Ammon's horn (tissue), 1 donor: ENCODE results near the gene ADAMTS15.

Experiments used
- DNase-seq: peaks from one replicate; pipeline ENCODE4 v3.0.0-alpha.2; 2016; ENCODE audit warnings: low spot score

ADAMTS15 gene, protein sequence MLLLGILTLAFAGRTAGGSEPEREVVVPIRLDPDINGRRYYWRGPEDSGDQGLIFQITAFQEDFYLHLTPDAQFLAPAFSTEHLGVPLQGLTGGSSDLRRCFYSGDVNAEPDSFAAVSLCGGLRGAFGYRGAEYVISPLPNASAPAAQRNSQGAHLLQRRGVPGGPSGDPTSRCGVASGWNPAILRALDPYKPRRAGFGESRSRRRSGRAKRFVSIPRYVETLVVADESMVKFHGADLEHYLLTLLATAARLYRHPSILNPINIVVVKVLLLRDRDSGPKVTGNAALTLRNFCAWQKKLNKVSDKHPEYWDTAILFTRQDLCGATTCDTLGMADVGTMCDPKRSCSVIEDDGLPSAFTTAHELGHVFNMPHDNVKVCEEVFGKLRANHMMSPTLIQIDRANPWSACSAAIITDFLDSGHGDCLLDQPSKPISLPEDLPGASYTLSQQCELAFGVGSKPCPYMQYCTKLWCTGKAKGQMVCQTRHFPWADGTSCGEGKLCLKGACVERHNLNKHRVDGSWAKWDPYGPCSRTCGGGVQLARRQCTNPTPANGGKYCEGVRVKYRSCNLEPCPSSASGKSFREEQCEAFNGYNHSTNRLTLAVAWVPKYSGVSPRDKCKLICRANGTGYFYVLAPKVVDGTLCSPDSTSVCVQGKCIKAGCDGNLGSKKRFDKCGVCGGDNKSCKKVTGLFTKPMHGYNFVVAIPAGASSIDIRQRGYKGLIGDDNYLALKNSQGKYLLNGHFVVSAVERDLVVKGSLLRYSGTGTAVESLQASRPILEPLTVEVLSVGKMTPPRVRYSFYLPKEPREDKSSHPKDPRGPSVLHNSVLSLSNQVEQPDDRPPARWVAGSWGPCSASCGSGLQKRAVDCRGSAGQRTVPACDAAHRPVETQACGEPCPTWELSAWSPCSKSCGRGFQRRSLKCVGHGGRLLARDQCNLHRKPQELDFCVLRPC

DNA sequence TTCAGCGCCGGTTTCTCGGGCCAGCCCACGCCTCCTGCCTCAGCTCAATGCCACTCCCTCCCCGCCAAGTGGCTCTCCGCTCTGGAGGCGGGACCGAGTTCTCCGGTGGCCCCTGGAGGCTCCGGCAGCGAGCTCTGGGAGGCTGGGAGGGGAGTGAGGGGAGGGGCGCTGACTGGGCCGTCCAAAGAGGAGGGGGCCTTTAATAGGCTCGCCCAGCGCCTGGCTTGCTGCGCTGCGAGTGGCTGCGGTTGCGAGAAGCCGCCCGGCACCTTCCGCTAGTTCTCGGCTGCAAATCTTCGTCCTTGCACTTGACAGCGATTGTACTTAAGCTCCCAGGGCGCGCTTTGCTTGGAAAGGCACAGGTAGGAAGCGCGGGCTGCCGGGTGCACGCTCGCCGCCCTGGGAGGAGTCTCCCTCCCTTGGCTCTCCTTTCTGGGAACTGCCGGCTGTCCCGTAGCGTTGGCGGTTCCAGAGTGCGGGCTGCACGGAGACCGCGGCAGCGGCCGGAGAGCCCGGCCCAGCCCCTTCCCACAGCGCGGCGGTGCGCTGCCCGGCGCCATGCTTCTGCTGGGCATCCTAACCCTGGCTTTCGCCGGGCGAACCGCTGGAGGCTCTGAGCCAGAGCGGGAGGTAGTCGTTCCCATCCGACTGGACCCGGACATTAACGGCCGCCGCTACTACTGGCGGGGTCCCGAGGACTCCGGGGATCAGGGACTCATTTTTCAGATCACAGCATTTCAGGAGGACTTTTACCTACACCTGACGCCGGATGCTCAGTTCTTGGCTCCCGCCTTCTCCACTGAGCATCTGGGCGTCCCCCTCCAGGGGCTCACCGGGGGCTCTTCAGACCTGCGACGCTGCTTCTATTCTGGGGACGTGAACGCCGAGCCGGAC, at the start of gene ADAMTS15:
ADAMTS15 (plus strand) TSS at position 230 of the 894 bp plus-strand sequence; CDS start at position 559, 329 bp downstream.
- peak; percentile 54 for DNase-seq

DNA sequence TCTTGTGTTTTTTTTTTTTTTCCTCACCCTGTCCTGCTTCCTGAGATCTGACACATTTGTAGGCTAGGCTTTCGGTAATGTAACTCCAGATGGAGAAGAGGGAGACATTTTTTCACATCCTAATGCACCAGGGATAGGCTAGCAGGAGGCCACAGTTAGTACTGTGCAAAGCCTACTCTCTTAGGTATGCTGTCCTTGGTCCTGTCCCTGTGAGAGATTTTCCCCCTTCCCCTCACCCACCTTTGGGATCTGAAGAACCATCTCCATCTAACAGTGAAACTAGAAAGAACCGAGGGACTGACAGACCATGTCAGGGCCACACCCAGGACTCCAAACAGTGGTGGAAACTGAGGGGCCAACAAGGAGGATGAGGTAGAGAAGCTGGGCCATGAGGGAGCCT, 49.2 kb upstream of the ADAMTS15 start:
- DNase-seq: no peak

DNA sequence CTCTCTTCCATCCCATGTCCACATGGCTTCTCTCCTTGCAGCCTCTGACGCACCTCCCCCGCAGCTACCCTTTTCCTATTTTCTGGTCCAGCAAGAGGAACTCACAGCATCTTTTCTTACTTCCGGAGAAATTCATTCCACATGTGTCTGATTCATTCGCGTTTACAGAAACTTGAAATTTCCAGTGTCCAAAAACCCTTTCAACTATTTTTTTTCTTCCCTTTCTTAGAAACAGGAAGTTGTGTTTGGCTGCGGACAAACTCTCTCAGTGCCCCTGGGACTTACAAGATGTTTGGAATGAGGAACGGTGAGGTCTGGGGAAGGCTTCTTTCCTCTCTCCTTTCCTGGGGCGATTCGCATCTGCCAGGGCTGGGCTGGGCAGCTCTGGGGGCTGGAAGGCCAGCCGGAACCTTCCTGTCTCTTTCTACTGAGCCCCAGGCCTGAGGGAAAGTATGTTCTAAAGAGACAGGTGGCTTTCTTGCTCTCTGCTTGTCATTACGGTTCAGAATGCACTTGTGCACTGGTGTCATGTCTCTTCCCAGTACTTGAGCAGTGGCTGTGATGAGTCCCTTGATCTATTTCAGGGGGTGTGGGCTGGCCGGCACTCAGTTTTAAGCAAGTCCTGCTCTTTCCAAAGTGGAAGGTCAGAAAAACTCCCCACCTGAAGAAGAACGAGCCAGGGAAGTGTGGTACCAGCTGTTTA, 47.5 kb upstream of the ADAMTS15 start:
- no peak for DNase-seq

DNA sequence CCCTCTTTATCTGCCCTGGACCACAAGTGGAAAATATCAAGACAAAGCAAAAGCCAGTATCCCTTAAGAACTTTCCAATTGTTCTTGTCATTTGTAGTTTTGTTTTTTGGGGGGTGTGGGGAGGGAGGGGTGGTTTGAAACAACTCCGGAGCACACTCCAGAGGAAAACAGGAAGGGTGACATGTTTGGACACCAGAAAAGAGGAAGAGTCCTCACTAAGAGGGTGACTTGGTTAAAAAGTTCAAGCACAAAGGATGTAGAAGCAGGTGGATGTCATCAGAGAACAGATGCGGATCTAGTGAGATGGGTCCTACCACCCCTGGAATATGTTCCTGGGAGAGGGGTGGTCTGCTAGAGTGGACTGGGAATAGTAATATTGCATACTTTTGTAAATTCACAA, 45.9 kb upstream of the ADAMTS15 start:
- DNase-seq: no peak

DNA sequence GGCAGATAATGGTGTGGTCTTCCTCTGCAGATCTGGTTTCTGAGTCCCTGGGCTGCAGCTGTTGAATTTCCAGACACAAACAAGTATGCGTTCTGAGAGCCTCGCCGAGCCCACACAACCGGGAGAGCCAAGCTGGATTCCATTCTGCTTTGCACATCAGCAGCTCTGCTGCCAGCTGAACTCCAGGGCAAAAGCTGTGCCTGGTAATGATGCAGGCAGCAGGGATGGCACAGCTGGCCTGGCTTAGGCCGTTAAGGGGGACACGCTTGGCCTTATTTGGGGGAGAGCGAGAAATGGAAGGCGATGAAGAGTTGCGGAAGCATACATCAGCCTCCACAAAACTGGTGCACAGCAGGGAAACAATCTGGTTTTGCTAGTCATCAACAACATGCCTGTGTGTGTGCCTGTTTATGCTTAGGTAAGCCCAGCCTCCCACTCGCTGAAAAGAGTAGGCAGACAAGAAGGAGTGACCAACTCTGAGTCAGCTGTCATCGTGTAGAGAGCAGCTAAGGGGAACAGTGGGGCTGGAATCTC, 45.1 kb upstream of the ADAMTS15 start:
- peak; percentile 76 for DNase-seq

DNA sequence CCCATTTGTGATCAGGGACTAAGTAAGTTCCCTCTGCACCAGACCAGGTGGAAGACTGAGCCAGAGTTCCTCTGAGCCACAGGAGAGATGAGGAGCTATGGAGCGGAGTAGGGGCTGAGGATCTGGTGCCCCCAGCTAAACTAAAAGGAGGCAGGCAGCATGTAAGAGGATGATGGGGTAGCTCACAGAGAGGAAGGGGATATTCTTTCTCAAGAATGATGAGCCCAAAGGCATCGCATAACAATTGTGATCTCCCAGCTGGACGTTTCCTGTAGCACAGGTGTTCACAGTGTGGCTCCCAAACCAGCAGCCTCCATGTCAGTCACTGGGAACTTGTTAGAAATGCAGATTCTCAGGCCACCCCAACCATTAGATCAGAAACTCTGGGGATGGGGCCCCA, 44.5 kb upstream of the ADAMTS15 start:
- DNase-seq: no peak

DNA sequence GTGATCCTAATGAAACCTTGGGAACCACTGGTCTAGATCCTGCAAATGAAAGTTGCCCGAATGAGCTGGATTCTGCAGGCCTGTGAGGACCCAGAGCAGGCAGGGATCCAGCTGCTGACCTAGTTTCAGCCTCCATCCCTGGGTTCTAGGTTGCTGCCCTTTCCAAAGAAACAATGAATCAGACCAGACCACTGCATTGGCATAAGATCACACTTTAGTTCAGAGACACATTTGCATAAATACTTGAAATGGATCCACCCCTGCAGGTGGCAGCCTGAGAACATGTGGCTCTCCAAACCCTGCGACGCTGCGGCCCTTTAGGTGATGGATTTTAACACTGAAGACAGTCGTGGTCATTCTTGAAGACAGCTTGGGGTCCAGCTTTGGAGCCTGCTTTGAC, 43.7 kb upstream of the ADAMTS15 start:
- no peak for DNase-seq

DNA sequence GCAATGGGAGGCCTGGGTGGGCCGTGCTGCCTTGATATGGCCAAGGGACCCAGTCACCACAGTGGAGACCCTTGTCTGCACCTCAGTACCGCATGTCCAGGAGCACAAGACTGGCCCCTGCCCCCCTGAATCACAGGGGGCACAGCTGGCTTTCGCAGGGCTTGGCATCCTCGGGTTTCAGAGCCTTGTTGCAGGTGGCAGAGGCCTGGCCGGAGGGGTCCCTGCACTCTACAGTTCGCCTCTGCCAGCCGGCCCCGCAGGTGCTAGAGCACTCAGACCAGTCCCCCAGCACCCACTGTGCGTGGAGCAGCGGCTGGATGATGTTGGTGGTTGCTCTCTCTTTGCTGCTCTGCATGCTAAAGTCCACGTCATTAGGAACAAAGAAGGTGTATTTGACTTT, 43.0 kb upstream of the ADAMTS15 start:
- DNase-seq: no peak

DNA sequence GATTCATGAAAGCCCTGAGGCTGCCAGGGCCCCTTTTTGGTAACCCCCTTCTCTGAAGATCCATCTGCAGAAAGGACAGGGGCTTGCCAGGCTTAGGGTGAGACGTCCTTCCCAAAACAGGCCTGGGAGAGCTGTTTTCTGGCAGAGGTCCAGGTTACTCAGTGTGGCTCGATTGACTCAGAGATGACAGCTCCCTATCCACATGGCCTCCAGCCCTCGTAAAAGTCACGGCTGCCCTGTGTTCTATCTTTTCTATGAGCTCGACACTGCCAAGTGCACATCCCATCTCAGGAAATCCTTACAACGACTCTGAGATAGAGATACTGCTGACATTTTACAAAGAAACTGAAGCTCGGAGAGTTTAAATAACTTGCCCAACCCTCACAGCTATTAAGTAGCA, 40.5 kb upstream of the ADAMTS15 start:
- DNase-seq: no peak

DNA sequence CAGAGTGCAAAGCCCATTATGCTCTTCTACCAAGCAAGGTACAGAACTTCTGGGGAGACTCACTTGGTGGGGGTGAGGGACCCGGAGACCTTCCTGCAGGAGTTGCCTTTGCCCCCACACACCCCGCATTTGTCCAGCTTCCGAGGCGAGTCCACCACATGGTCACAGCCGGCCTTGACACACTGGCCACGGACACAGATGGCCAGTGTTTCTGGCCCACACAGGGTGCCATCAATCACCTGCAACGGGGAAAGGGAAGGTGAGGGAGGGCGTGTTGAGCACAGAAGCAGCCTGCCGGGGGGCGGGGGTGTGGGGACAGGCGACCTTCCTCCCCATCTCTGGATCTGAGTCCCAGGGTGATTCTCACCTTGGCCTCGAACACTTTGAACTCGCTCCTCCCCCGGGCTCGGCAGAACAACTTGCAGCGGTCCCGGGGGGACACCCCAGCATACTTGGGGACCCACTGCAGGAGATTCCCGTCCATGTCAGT, 40.0 kb upstream of the ADAMTS15 start:
- DNase-seq: no peak

DNA sequence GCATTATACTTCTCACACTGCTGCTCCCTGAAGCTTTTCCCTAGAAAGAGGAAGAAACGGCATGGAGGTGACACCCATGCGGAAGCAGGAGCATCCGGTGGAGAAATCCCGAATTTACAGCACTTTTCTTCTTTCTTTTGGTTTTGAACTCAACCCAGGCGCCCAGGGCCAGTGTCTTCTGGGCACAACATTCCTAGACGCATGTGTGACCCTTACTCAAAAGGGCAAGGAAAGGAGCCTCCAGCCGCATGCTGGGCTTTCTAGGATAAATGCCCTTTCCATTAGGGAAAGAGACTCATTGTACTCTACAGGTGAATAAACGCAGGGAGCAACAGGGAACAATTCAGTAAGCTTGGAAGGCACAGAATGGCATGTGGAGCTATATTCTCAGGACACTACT, 39.5 kb upstream of the ADAMTS15 start:
- no peak for DNase-seq

DNA sequence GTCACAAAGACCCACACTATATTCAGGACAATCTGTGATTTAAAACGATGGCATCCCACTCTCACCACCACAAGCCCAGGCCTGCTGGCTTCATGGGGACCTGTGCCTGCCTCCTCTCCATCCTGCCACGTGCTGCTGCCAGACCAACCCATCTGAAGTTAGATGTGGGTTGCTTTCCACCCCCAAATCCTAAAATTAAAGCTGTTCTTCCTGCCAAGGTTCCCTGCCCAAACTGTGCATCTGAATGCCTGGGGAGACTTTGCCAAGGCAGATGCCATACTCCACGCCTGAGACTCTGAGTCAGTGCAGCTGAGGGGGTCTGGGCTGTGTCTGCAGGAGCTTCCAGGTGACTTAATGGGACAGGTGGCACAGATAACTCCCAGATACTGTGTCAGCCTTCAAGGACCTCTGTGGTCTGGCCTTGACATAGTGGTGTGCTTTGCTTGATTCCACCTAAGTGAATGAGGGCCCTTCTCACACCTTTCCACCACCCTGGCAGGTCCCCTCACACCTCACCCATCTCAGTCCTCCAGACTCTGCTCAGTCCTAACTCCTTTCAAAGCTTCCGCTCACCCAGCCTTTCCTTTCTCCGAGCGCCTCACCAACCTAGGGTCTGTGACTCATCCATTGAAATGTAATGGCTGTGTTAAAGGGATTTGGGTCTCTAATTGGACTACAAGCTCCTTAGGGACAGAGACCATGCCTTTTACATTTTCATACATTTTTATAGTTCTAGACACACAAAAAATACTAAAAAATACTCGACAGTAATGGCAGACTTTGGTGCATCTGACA, 38.7 kb upstream of the ADAMTS15 start:
- peak; percentile 57 for DNase-seq

DNA sequence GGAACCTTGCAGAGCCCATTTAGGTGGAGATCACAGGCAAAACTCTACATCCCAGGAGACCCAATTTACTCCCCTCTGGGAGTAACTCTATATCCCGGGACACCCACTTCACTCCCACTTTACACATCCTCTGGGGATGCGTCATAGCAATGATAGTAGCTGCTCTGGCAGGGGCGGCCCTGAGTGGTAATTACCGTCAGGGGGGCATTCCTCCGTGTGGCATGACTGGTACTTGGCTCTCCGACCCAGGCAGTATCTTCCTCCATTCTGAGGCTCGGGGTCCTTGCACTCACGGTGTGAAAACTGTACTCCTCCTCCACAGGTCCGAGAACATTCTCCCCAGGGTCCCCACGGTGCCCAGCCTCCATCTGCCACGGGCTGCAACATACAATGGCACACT, 37.2 kb upstream of the ADAMTS15 start:
- DNase-seq: no peak

DNA sequence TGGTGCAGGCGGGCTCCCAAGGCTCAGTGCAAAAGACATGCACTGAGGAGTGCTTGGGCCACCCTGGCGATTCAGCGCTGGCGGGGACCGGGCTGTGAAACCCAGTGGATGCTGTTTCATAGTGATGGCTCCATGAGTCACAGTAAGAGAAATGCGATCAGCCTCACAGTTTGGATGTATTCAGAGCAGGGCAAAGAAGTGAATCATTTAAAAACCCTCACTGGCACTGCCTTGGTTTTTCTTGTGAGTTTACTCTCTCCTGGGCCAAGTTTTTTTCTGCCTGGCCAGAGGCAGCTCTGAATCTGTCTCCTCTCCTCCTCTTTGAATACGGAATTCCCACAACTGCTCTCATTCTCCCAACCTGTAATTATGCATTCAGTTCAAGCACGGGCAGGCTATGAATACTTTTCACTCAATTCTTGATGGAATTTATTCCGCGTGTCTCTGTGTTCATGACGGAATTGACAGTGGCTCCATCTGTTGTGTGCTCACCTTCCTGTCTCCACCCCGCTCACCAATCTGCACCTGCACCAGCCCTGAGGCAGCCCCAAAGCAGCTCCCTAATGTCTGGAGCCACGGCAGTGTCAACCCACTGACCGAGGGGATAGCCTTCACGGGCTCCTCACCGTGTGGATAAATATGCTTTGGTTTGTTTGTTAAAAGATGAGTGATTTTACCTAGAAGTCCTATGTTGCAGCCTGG, 34.9 kb upstream of the ADAMTS15 start:
- peak; percentile 30 for DNase-seq

DNA sequence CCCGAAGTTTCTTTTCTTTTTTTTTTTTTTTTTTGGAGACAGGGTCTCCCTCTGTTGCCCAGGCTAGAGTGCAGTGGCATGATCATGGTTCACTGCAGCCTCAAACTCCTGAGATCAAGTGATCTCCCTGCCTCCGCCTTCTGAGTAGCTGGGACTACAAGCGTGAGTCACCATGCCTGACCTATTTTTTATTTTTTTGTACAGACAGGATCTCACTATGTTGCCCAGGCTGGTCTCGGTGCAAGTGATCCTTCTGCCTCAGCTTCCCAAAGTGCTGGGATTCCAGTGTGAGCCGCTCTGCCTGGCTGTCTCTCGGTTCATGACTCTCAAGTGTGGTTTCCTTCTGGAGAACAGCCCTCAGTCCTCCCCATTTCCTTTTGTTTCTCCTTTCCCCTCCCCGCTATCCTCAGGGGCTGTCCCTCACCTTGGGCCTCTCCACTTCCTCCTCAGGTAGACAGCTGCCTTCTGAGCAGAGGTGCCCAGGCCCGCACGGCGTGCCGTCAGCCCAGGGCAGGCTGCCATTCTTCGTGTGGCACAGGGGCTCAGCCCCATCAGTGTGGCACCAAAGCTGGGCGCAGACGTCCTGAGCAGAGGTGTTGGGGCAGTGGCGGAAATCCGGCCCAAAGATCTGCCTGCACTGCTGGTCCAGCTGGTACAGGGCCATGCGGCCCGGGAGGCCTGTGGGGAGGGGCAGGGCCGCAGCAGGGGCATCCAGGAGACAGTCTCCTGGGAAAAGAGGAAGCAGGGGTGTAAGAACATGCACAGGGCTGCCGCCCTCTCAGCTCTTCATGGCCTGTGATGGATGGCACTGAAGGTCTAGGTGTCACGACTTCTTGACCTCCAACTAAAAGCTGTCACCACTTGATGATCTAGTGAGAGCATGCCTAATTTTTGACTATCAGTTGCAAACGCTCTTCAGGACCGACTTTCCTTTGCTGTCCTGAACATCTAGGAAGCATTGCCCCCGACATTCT, 34.1 kb upstream of the ADAMTS15 start:
- no peak for DNase-seq

DNA sequence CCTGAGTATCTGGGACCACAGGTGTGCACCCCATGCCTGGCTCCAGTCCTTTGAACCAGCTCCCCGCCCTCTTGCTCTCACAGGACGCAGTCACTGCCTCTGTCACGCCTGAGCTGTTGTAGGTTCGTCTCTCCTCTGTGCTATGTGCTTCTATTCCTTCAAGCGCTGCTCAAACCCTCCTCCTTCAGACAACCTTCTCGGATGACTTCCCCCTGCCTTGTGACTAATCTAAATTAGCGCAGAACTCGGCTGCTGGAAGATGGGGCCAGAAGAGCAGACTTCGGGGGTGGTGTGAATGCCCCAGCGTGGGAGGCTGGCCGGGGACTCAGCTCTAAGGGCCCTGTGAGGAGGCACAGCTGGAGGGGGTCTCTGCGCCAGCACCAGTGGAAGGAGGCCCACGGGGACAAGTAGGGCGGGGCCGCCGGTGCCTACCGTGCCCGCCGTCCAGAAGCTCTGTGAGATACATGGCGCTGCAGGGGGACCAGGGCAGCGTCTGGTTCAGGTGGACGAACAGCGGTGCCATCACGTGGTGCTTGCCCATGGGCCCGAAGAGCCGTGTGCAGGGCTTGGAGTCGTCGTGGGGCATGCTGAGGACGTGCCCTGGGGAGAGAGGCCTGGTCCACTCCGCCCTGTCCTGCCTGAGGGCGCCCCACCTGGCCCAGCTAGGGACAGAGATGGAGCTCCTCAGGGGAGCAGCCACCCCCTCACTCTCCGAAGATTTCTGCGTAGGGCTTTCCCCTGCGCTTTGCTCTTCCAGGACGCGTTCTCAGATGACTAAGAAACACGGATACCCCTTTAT, 32.5 kb upstream of the ADAMTS15 start:
- no peak for DNase-seq

DNA sequence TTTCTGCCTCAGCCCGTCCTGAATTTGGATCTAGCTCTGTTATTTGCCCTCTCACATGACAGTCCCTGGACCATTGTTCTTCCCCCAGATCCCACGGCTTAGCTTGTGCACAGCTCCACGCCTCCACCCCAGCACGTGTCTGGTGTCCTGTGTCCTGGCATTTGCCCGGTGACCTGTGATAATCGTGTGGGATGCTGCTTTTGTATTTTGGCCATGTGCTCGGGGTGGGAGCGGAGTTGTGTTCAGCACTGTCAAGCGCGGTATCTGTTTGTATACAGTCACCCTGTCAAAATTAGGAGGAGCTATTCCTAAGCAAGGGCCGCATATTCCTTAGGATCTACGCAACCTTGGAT, 31.9 kb upstream of the ADAMTS15 start:
- no peak for DNase-seq
